GM21723 (cell line): ENCODE data around the gene CEBPB.
A peak's percentile ranks its signal among the peaks of the same experiment; 100 is the strongest.
"Not testable (repeated sequence)": the region's sequence is repeated elsewhere in the genome, so short reads cannot be mapped to it uniquely, and the experiment has no call there.

Experiments used
- ATAC-seq: cut with Tn5 transposase; IDR thresholded peaks from one replicate; pipeline ENCODE4 v1.9.1; 2021; ENCODE audit warnings: mild to moderate bottlenecking, moderate library complexity; ENCODE audit not compliant: unreplicated experiment

The CEBPB gene

GRCh38 chr20:50190251-50191064 is at the start of gene CEBPB:
CEBPB (plus strand) TSS chr20:50190830; CDS start chr20:50191034, 204 bp downstream.
- peak; percentile 37 for ATAC-seq

DNA sequence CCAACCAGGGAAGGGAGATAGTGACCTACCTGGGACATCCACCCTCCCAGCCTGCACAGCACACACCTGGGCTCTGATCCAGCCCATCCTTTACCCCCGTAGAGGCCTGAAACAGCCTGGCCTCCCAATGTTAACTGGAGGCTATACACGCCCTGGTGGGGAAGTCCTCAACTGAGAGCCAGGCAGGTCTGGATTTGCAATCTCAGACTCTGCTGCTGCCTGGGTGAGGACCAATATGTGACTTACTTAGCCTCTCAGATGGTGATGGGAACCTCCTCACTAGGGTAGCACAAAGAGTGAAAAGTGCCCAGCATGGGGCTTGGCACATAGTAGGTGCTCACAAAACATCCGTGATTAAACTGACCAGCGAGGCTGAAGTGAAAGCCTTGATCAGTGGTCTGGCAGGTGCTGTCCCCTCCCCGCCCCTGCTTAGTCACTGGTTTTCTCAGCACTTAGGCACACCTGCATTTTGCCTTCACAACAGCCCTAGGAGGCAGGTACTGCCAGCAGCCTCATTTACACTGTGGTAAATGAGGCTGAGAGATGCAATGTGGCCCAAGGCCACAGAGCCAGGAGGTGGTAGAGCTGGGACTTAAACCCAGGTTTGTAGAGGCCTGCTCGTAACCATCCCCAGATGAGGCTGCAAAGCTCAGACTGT is 49.5 kb upstream of the CEBPB start:
- no peak for ATAC-seq

DNA sequence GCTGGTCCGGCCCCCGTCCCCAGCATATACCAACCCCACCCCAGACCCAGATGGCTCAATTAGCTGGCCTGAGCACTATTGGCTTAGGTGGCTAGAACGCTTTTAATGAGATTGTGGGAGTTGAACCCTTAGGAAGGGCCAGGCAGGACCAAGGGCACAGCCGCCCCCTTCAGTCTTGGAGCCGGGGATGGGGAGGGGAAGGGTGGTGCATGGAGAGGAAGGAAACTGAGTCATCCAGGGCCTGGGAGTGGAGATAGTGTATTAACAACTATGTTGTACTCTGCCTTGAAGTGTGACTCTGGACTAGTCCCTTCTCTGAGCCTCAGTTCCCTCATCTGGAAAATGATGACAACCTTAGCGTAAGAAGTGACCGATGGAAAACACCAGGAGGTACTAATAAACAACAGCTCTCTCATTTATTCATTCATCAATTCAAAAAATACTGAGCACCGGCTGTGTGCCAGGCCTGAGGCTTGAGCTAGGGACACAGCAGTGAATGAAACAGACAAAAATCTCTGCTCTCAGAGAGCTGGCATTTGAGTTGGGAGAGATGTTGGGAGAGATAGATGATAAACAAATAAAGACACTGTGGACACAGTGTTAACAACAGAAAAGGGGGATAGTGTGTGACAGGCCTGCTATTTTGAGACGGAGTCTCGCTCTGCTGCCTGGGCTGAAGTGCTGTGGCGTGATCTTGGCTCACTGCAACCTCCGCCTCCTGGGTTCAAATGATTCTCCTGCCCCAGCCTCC is 48.6 kb upstream of the CEBPB start:
- ATAC-seq = no peak

DNA sequence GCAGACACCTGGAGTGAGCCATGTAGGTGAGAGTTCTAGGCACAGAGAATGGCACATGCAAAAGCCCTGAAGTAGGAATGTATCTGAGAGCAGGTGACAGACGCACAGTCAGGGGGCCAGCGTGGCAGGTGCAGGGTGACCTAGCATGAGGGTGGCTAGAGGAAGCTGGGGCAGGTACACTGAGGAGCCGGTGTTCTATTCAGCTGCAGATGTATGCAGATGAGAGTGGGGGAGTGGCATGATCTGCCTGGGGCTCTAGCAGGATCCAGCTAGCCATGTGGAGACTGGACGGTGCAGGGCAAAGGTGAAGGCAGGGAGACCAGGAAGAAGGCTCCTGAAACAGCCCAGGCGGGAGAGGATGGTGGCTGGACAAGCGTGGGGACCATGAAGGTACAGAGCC is 47.8 kb upstream of the CEBPB start:
- ATAC-seq = no peak

- ATAC-seq = no peak
These were observed 46.3 kb upstream of the CEBPB start for GRCh38 chr20:50144362-50144761.

DNA sequence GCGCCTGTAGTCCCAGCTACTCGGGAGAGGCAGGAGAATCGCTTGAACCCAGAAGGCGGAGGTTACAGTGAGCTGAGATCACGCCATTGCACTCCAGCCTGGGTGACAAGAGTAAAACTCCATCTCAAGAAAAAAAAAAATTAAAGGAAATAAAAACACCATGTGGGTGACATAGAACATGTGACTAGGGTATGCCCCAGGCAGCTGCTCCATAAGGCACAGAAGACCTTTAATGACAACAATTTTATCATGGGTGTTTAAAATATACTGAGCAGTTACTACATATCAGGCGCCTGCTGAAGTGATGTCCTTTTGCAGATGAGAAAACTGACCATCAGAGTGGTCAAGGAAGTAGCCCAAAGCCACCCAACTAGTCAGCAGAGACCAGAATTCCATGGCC is 45.1 kb upstream of the CEBPB start:
- no peak for ATAC-seq

DNA sequence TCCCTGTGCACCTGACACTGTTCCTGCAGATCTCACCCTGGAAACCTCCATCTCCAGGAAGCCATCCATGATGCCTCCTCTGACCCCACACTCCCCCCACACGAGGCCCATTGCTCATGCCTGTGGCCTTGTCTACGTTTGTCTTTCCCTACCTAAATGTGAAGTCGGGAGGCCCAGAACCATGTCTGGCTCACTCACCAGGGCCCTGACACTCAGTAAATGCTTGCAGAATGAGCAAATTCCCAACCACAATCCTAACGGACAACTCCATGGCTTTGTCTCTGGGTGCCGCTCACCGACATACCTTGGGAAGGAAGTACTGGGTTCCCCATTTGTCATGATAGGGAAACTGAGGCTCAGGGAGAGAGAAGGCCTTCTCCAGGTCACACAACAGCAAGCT is 44.4 kb upstream of the CEBPB start:
- ATAC-seq = no peak

GRCh38 chr20:50146732-50147662 is 43.6 kb upstream of the CEBPB start:
- ATAC-seq = peak; percentile 70

- ATAC-seq = no peak
These were observed 41.0 kb upstream of the CEBPB start for GRCh38 chr20:50149481-50150254.

GRCh38 chr20:50151034-50151743 is 39.4 kb upstream of the CEBPB start:
- ATAC-seq = no peak

DNA sequence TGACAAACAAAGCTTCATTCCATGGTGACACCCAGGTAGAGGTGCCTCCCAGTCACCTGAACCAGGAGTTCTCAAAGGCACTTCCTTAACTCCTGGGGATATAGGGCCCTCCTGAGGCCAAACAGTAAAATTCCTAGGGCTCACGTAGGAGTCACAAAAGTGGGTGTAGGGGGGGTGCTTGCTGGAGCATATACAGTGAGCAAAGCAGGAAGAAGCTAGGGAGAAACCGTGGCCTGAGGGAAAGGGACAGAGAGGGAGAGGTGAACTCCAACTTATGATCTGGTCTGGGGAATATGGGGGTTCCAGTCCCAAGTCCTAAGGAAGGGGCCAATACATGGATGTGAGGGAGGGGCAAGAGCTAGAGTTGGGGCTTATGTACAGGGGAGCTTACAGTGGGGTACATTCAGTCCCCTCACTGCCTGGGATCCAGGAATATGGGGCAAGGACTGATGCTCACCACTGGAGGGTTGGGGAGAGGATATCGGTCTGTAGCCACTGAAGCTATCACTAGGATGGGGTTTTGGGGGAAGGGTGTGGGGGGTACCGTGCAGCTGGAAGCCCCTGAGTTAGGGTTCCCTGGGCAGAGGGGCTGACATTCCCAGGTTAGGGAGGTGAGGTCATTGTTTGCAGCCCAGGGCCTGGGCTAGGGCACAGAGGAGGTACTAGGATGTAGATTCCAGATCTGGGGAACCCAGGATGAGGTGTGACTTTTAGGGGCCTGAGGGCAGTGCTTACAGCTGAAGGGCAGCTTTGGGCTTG is 38.1 kb upstream of the CEBPB start:
- no peak for ATAC-seq

DNA sequence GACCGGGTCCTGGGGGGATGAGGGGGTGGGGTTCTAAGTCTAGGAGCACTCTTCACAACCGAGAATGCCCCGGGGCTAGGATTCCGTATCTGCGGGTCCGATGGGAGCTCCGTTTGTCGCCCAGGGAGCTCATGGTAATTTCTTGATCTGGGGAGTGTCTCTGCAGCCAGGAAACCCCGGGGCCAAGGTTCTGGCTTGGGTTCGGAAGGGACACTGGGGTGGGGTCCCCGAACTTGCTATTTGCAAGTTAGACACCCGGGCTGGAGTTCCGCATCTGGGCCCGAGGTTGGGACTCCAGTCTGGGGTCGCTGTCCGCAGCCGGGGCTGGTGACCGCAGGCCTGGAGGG is 37.5 kb upstream of the CEBPB start:
- peak; percentile 8 for ATAC-seq

DNA sequence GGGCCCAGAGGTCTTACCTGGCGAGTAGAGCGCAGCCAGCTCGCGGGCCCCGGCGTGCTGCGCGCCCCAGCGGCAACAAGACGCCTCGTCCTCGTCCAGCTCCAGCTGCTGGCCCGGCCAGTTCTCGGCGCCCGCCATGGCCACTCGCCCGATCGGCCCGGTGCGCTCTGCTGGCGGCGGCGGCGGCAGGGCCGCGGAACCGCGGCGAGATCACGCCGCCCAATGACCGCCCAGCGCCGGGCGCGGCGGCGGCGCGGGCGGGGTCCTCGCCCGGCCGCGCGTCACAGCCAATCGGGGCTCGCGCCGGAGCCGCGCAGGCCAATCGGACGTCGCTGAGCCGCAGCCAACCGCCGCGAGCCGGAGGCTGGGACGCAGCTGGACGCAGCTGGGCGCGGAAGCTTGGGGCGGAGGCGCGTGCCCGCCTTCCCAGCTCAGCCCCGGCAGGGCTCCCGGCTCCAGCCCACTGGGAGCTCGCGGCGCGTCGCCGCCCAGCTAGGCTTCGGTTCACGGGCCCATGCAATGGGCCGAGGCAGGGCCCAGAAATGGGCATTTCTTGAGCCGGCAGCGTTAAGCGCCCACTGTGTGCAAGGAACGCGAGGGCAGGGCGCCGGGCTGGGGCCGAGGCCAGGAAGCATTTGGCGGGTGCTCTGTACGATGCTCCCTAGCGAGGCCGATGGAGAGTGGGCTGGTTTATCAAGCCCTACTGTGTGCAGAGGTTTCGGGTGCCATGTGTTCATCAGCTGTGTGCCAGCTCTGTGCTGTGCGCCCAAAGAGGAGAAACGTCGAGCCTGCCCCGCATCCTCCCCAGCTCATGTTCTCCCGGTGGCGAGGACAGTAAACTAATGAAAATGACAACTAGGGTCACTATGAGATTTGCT is 36.9 kb upstream of the CEBPB start, which contains the start of gene PEDS1:
Gene PEDS1, minus strand, starts transcription at position 224 of the 878 bp plus-strand sequence. Its CDS starts 86 bp downstream, at position 138.
- ATAC-seq = peak; percentile 87

- ATAC-seq = not testable (repeated sequence)
These were observed 29.1 kb upstream of the CEBPB start for GRCh38 chr20:50161494-50161893.

DNA sequence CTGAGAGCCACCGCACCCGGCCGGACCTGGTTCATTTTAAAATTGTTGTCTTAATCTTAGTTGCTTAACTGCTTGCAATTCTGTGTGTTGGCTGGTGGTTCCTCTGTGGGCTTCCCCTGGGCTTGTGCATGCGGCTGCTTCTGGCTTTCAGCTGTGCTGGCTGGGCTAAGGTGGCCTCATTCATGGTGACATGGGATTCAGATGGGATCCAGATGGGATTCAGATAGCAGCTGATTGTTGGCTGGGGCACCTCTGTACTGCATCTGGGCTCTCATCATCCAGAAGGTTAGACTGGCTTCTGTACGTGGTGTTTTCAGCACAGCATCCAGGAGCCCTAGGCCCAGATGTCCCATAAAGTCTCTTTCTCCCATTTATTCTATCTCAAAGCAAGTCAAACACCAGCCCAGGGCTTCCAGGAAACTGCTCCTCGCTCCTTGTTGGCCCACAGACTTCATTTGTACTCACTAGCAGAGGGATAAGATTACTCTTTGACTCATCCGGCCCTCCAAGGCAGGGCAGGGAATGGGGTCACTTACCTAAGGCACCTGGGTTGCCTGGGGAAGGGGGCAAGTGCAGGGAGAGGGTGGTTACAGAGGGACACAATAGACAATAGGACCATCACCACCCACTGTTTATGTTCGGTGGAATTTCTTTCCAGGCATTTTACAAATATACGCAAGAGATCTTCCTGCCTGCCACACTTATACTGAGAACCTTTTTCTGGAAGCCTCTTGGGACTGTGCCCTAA is 26.9 kb upstream of the CEBPB start:
- no peak for ATAC-seq

DNA sequence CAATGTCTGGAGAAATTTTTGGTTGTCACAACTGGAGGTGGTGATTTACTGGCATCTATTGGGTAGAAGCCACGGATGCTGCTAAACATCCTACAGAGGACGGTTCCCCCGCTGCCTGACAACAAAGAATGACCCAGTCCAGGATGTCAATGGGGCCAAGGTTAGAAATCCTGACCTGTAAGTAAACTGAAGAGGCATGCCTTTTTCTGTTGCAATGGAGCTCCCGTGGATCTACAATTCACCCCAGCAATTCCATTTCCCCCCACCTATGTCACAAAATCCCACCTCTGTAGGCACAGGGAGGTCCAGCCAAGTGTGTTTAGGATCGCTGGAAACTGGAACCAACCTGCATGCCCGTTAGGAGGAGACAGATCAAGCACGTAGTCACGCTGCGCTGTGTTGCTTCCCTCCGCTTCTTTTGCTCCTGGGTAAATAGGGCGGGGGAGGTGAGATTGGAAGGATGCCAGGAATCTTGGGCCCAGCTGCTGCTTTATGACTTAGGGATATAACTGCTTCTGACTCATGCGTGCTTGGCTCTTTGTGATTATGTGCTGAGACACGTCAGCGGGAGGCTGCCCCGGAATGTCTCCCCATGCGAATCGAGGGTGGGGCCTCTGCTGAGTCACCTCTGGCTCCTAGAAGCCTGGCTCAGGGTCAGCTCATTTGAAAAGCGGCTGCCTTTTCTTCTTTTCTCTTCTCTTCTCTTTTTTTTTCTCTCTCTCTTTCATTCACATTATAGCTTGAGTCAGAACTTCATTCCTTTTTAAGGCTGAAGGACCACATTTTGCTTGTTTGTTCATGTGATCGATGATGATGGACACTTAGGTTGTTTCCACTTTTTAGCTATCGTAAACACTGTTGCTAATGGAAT is 24.7 kb upstream of the CEBPB start:
- peak; percentile 92 for ATAC-seq
